ENCODE data around the gene PDIA3. TPM values are rescaled to one million over a fixed set of nuclear protein-coding genes. Genes with fewer than 3 reads are reported as not detected.
"Not testable (repeated sequence)": the region's sequence is repeated elsewhere in the genome, so short reads cannot be mapped to it uniquely, and the experiment has no call there.

Gene PDIA3
- 100 to 1,000 TPM in 2 of 4 donors, 10 to 100 TPM in 2; 70.6 to 256 (median 101) TPM for total RNA-seq

DNA sequence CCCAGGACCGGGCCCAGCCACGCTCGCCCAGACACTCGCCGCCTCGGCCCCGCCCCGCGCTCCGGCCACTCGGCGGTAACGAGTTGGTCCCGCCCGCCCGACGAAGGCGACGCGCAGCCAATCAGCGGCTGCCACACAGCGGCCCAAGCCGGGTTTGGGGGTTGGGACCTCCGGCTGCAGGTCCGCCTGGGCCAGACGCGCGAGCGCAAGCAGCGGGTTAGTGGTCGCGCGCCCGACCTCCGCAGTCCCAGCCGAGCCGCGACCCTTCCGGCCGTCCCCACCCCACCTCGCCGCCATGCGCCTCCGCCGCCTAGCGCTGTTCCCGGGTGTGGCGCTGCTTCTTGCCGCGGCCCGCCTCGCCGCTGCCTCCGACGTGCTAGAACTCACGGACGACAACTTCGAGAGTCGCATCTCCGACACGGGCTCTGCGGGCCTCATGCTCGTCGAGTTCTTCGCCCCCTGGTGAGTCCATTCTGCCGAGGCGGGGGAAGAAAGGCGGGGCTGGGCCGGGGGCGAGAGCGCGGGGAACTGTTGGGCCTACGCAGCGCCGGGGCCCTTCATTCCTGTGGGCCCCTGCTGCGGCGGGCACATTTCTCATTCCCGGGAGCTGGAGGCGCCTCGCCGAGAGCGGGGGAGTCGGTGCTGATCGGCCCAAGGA is at the start of gene PDIA3:
Gene PDIA3 (plus strand): TSS at position 194 of the 658 bp plus-strand sequence. CDS start 102 bp downstream, at position 296.
- H3K9me3 ChIP-seq; H3K27me3 ChIP-seq; H3K36me3 ChIP-seq; intact Hi-C loops (cut with DNase I): not testable (repeated sequence)
- WGBS: 1% methylated on average over 15 of the region's 84 CpGs
- H3K4me1 ChIP-seq: peaks cover 29 to 48% (median 46%) of the 10 kb centered on the region in 4 donors
- peak within 1 kb of the TSS; percentile 75 to 95 (median 82) for H3K4me3 ChIP-seq
- H3K27ac ChIP-seq (replicated peaks in 1 of 4): peak within 1 kb of the TSS; percentile 95 to 97 (median 96)
- peak; percentile 97 for DNase-seq (ENCODE audit: extremely low spot score)
- TF ChIP-seq POLR2AphosphoS5 (IDR thresholded peaks at IDR 0.05) (peak; percentile 95 to 99), POLR2A (IDR thresholded peaks at IDR 0.05; ENCODE audit: low read depth) (peak; percentile 93)
- TF ChIP-seq, protein P1, sequence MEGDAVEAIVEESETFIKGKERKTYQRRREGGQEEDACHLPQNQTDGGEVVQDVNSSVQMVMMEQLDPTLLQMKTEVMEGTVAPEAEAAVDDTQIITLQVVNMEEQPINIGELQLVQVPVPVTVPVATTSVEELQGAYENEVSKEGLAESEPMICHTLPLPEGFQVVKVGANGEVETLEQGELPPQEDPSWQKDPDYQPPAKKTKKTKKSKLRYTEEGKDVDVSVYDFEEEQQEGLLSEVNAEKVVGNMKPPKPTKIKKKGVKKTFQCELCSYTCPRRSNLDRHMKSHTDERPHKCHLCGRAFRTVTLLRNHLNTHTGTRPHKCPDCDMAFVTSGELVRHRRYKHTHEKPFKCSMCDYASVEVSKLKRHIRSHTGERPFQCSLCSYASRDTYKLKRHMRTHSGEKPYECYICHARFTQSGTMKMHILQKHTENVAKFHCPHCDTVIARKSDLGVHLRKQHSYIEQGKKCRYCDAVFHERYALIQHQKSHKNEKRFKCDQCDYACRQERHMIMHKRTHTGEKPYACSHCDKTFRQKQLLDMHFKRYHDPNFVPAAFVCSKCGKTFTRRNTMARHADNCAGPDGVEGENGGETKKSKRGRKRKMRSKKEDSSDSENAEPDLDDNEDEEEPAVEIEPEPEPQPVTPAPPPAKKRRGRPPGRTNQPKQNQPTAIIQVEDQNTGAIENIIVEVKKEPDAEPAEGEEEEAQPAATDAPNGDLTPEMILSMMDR (IDR thresholded peaks at IDR 0.05): peak in 1 of 3 experiments; percentile 31

DNA sequence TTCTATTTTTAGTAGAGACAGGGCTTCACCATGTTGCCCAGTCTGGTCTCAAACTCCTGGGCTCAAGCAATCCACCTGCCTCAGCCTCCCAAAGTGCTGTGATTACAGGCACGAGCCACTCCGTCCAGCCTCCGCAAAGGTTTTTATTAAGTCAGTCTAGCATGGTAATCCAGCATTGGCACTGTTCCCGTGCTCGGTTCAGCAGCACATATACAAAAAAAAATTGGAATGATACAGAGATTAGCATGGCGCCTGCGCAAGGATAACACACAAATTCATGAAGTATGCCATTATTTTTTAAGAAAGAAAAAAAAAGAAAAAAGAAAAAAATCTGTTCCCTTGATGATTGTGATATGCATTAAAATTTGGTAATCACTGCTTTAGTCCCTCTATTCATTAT is 44.1 kb upstream of the PDIA3 start:
- intact Hi-C loops (cut with DNase I): no loop called here
- 78% methylated on average over 7 of the region's 7 CpGs for WGBS
- Histone ChIP-seq H3K9me3 (no peaks in the 10 kb centered on the region), H3K4me3 (no peak overlapping the region), H3K27ac (replicated peaks in 1 of 4) (no peak overlapping the region), H3K4me1 (no peaks in the 10 kb centered on the region), H3K27me3 (no peaks in the 10 kb centered on the region), H3K36me3 (no peaks in the 10 kb centered on the region)
- no peak for DNase-seq (ENCODE audit: extremely low spot score)
- TF ChIP-seq, protein P1 (IDR thresholded peaks at IDR 0.05): no peak
- no peak for TF ChIP-seq POLR2AphosphoS5 (IDR thresholded peaks at IDR 0.05)
- TF ChIP-seq POLR2A (IDR thresholded peaks at IDR 0.05; ENCODE audit: low read depth): no peak
- TF ChIP-seq EP300 (IDR thresholded peaks at IDR 0.05): no peak

DNA sequence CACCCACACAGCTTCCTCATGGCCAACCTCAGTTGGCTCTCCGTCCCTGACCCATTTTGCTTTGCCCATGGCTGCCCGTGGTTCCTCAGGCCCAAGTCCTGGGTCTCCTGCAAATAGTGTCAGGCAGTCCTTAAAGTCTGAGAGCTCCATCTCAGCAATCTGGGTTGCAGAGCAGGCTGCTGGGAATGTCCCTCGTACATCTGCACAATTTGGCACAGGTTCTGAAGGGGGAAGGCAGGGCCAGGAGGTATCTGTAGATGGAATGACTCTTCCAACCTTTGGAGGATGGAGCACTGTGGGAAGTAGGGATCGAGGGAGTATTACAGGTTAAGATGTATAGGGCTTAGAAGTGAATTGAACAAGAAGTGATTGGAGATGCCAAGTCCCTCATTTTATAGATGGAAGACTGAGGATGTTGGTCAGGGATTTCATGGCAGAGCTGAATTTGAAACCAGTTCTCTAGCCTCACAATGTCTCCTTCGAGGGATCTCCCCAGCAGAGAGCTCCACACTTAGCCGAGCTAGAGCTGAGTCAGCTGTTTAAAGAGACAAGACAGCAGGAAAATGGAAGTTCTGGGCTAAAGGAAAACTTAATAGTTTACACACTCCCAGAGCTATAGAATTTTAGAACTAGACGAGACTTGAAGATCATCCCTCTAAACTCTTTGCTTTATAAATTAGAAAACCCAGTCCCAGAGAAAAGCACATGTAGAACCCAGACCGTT is 43.4 kb upstream of the PDIA3 start:
- no peaks in the 10 kb centered on the region for H3K27me3 ChIP-seq
- H3K36me3 ChIP-seq: no peaks in the 10 kb centered on the region
- TF ChIP-seq EP300 (IDR thresholded peaks at IDR 0.05): no peak
- TF ChIP-seq POLR2A (IDR thresholded peaks at IDR 0.05; ENCODE audit: low read depth): no peak
- TF ChIP-seq, protein P1 (IDR thresholded peaks at IDR 0.05): no peak
- no peak for TF ChIP-seq POLR2AphosphoS5 (IDR thresholded peaks at IDR 0.05)
- no peaks in the 10 kb centered on the region for H3K9me3 ChIP-seq
- H3K27ac ChIP-seq (replicated peaks in 1 of 4): no peak overlapping the region
- no peaks in the 10 kb centered on the region for H3K4me1 ChIP-seq
- no peak overlapping the region for H3K4me3 ChIP-seq
- WGBS: 65% methylated on average over 8 of the region's 8 CpGs
- DNase-seq (ENCODE audit: extremely low spot score): no peak
- intact Hi-C loops (cut with DNase I): no loop called here

DNA sequence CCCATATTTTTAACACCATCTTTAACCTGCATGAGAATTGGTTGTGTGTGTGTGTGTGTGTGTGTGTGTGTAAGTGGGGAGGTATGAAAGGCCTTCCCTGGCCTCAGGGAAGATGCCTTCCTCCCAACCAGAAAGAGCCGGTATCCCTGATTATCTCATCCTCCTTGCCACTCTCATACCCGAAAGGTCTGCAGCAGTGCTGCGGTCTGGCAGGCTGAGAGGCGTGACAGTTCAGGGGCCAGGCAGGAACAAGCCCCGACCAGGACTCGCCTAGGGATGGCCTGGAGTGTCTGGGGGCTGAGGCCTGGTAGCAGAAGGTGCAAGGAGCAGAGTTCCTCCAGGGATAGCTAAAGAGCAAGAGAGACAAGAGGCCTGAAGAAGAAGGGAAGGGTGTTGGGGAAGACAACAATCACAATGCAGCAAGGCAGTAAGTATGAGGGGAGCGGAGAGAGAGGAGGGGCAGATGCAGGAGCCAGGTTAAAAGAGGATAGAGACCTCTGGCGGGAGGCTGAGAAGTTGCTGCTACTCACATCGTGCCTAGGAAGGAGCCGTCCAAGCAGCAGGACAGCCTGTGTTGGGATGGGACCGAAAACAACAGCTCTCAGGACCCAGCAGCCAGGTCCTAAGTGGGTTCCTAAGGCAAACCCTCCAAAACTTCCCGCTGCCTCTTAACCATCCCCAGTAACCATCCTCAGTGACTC is 35.7 kb upstream of the PDIA3 start:
- H3K4me1 ChIP-seq; H3K27me3 ChIP-seq; H3K4me3 ChIP-seq; H3K27ac ChIP-seq (replicated peaks in 1 of 4); DNase-seq (ENCODE audit: extremely low spot score); intact Hi-C loops (cut with DNase I); H3K36me3 ChIP-seq; H3K9me3 ChIP-seq: not testable (repeated sequence)
- no CpG with 5 or more reads among the region's 12 CpGs for WGBS

DNA sequence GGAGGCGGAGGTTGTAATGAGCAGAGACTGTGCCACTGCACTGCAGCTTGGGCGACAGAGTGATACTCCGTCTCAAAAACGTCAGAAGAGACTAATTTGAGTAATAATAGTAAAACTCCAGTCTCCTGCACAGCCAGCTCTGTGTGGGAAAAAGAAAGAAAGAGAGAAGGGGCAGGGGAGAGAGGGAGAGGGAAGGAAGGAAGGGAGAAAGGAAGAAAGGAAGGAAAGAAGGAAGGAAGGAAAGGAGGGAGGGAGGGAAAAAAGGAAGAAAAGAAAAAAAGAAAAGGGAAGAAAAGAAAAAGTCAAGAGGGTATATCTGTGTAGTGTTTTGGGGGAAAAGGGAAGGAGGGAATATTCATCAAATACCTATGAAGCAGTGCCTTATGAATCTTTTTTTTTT is 23.1 kb upstream of the PDIA3 start:
- H3K4me1 ChIP-seq: no peaks in the 10 kb centered on the region
- H3K4me3 ChIP-seq: no peak overlapping the region
- DNase-seq (ENCODE audit: extremely low spot score): no peak
- no peaks in the 10 kb centered on the region for H3K36me3 ChIP-seq
- H3K27me3 ChIP-seq: no peaks in the 10 kb centered on the region
- intact Hi-C loops (cut with DNase I): no loop called here
- TF ChIP-seq POLR2AphosphoS5 (IDR thresholded peaks at IDR 0.05) (no peak), EP300 (IDR thresholded peaks at IDR 0.05) (no peak), POLR2A (IDR thresholded peaks at IDR 0.05; ENCODE audit: low read depth) (no peak)
- TF ChIP-seq, protein P1 (IDR thresholded peaks at IDR 0.05): no peak
- no peaks in the 10 kb centered on the region for H3K9me3 ChIP-seq
- 80% methylated on average over 4 of the region's 4 CpGs for WGBS
- H3K27ac ChIP-seq (replicated peaks in 1 of 4): no peak overlapping the region

DNA sequence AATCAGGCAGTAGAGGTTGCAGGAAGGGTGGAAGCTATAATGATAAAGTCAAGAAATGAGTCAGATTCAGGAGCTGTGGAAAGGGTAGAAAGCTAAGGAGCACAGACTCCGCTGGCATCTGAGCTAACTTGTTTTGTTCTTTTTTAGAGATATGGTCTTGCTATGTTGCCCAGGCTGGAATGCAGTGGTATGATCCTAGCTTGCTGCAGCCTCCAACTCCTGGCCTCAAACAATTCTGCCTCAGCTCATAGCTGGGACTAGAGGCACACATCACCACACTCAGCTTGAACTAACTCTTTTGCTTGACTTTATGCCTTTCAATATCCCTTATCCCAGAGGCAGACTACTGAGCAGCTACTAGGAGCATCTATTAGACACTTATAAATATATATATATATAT is 19.9 kb upstream of the PDIA3 start:
- intact Hi-C loops (cut with DNase I); H3K9me3 ChIP-seq; H3K27me3 ChIP-seq; H3K4me1 ChIP-seq; H3K36me3 ChIP-seq; H3K4me3 ChIP-seq; DNase-seq (ENCODE audit: extremely low spot score); H3K27ac ChIP-seq (replicated peaks in 1 of 4): not testable (repeated sequence)
- WGBS: 90% methylated on average over 1 of the region's 1 CpG

DNA sequence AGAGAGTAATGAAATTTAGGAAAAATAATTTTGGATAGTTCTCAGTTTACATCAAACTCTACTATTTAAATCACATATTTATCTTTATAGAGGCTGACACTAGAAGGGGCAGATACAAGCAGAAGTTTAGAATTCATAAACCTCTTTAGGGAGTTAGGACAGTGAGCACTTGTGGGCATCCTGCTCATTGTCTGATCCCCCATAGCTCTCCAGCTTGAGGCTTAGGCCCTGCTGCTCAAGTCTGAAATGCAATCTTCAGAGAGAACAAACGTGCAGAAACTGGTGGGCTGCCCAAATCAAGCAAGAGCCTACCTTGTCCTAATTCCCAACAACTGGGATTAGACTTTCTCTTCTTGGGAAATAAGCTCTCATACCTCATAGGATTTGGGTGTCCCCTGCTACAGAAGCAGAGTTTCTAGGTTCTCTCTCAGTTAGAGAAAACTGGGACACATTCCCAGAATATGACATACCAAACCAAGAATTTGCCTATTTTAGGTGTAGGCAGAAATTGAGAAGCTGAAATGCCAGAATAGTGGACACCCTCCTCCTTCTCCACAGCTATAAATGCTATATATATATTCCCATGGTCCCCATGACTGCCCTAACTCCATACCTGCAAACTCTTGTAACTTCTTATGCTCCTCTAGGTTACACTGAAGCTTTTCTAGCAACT is 18.0 kb upstream of the PDIA3 start:
- DNase-seq (ENCODE audit: extremely low spot score); H3K4me1 ChIP-seq; H3K4me3 ChIP-seq; H3K27ac ChIP-seq (replicated peaks in 1 of 4); H3K9me3 ChIP-seq; H3K27me3 ChIP-seq; intact Hi-C loops (cut with DNase I); H3K36me3 ChIP-seq: not testable (repeated sequence)
- 43% methylated on average over 1 of the region's 1 CpG for WGBS
